Measurements from ENCODE around the gene TCFL5.
A peak's percentile ranks its signal among the peaks of the same experiment; 100 is the strongest.

The TCFL5 gene

GRCh38 chr20:62822788-62823651 is 38.6 kb downstream of the TCFL5 start:
- H3K9ac ChIP-seq: no peak overlapping the region
- H3K79me2 ChIP-seq (ENCODE audit: insufficient read depth, low read depth): no peaks in the 10 kb centered on the region
- H3K27ac ChIP-seq: no peak overlapping the region
- peaks cover 28% of the 10 kb centered on the region for H3K4me1 ChIP-seq (ENCODE audit: low read depth, poor library complexity, severe bottlenecking)
- peaks cover 34% of the 10 kb centered on the region for H3K27me3 ChIP-seq (ENCODE audit: insufficient read depth, low read depth)
- H3K4me3 ChIP-seq (IDR thresholded peaks at IDR 0.05; ENCODE audit: insufficient read depth, low read depth, low read length): no peak overlapping the region
- H3K4me2 ChIP-seq: no peak overlapping the region; the same call in 1 of the 2 replicates
- no peak overlapping the region for H2AFZ ChIP-seq (ENCODE audit: low read depth)
- H4K20me1 ChIP-seq (ENCODE audit: insufficient read depth): no peaks in the 10 kb centered on the region
- no peaks in the 10 kb centered on the region for H3K36me3 ChIP-seq (ENCODE audit: insufficient read depth)
- TF ChIP-seq CTCF (conservative IDR thresholded peaks at IDR 0.05; ENCODE audit: low read depth, low read length): peak; percentile 82

GRCh38 chr20:62822239-62822787 is 39.3 kb downstream of the TCFL5 start:
- Histone ChIP-seq H3K9ac (no peak overlapping the region), H3K4me1 (ENCODE audit: low read depth, poor library complexity, severe bottlenecking) (peaks cover 28% of the 10 kb centered on the region), H3K4me2 (no peak overlapping the region)

GRCh38 chr20:62821726-62822210 is 39.9 kb downstream of the TCFL5 start:
- Histone ChIP-seq H3K27ac (no peak overlapping the region), H3K4me3 (IDR thresholded peaks at IDR 0.05; ENCODE audit: insufficient read depth, low read depth, low read length) (no peak overlapping the region), H3K36me3 (ENCODE audit: insufficient read depth) (no peaks in the 10 kb centered on the region), H3K27me3 (ENCODE audit: insufficient read depth, low read depth) (peaks cover 44% of the 10 kb centered on the region), H3K9ac (no peak overlapping the region), H2AFZ (ENCODE audit: low read depth) (no peak overlapping the region), H3K4me2 (no peak overlapping the region), H3K79me2 (ENCODE audit: insufficient read depth, low read depth) (no peaks in the 10 kb centered on the region), H4K20me1 (ENCODE audit: insufficient read depth) (no peaks in the 10 kb centered on the region), H3K4me1 (ENCODE audit: low read depth, poor library complexity, severe bottlenecking) (peaks cover 28% of the 10 kb centered on the region)
- TF ChIP-seq CTCF (conservative IDR thresholded peaks at IDR 0.05; ENCODE audit: low read depth, low read length): no peak

More at GRCh38 chr20:62822239-62822787, 39.3 kb downstream of the TCFL5 start:
- Histone ChIP-seq H3K27ac (no peak overlapping the region), H3K36me3 (ENCODE audit: insufficient read depth) (no peaks in the 10 kb centered on the region), H3K4me3 (IDR thresholded peaks at IDR 0.05; ENCODE audit: insufficient read depth, low read depth, low read length) (no peak overlapping the region), H2AFZ (ENCODE audit: low read depth) (no peak overlapping the region), H4K20me1 (ENCODE audit: insufficient read depth) (no peaks in the 10 kb centered on the region), H3K27me3 (ENCODE audit: insufficient read depth, low read depth) (peaks cover 41% of the 10 kb centered on the region), H3K79me2 (ENCODE audit: insufficient read depth, low read depth) (no peaks in the 10 kb centered on the region)
- no peak for TF ChIP-seq CTCF (conservative IDR thresholded peaks at IDR 0.05; ENCODE audit: low read depth, low read length)

DNA sequence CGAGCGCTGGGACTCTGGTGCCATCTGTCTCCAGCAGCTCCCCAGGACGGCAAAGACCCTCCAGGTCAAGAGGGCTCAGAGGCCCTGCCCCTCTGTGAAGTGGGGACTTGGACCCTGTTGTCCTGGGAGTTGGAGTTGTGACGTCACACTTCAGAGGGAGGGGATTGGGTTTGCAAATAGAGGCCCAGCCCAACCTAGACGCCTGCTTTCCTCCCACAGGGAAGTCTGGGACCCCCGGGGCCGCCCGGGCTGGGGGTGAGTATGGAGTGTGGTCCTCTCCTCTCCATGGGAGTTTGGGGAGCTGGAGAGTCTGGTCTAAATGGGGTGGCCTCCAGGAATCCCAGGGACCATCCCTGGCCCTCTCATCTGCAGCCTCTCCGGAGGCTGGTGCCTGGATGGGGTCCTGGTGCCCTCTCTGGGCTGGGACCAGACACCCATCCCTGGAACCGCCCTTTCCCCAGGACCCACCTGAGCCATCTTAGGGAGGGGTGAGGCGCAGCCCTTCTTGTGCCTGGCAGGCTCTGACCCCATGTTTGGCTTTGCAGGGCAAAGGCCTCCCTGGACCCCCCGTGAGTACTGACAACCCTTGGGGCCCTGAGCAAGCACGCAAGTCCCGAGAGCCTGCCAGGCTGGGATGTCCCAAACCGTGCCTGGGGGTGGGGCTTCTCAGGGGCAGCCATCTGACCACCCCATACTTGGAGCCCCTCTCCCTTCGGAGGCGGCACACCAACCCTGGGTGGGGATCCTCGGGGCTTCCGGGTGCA is 40.5 kb downstream of the TCFL5 start:
- H3K27ac ChIP-seq: no peak overlapping the region
- no peak overlapping the region for H3K4me3 ChIP-seq (IDR thresholded peaks at IDR 0.05; ENCODE audit: insufficient read depth, low read depth, low read length)
- no peaks in the 10 kb centered on the region for H3K79me2 ChIP-seq (ENCODE audit: insufficient read depth, low read depth)
- H3K9ac ChIP-seq: no peak overlapping the region
- H3K36me3 ChIP-seq (ENCODE audit: insufficient read depth): no peaks in the 10 kb centered on the region
- H3K4me1 ChIP-seq (ENCODE audit: low read depth, poor library complexity, severe bottlenecking): peaks cover 28% of the 10 kb centered on the region
- no peak overlapping the region for H2AFZ ChIP-seq (ENCODE audit: low read depth)
- H3K27me3 ChIP-seq (ENCODE audit: insufficient read depth, low read depth): peaks cover 50% of the 10 kb centered on the region
- no peak overlapping the region for H3K4me2 ChIP-seq
- no peaks in the 10 kb centered on the region for H4K20me1 ChIP-seq (ENCODE audit: insufficient read depth)
- TF ChIP-seq CTCF (conservative IDR thresholded peaks at IDR 0.05; ENCODE audit: low read depth, low read length): no peak
